Lung (tissue), 12 donors: Measurements from ENCODE around the gene DBF4. TPM values are rescaled to one million over a fixed set of nuclear protein-coding genes. Genes with fewer than 3 reads are reported as not detected.
A peak's percentile ranks its signal among the peaks of the same experiment; 100 is the strongest.

ENCODE experiments used
- ATAC-seq: fragments of 200-7000 bp; cut with Tn5 transposase; one replicate; pipeline ENCODE4 v1.9.1; 2020; ENCODE audit warnings: moderate number of reproducible peaks; ENCODE audit not compliant: insufficient read depth, low FRiP score
- DNase-seq, 3 donors: peaks; one replicate each; pipeline ENCODE4 v3.0.0-alpha.2; 2013 to 2017
- H3K27ac ChIP-seq, 2 donors: one replicate each; pipeline ENCODE4 v1.5.1; 2013; ENCODE audit warnings: mild to moderate bottlenecking in 2 of 2, moderate library complexity in 2 of 2, control low read depth in 1 of 2, inconsistent platforms in 1 of 2, low read depth in 1 of 2, low read length in 1 of 2
- H3K27me3 ChIP-seq, 3 donors: one replicate each; pipeline ENCODE4 v1.5.1; 2013; ENCODE audit warnings: low read length in 2 of 3; ENCODE audit not compliant: control insufficient read depth in 3 of 3, insufficient read depth in 3 of 3
- H3K36me3 ChIP-seq, 4 donors: one replicate each; pipeline ENCODE4 v1.5.1; 2013; ENCODE audit warnings: low read length in 4 of 4, mild to moderate bottlenecking in 1 of 4, moderate library complexity in 1 of 4; ENCODE audit not compliant: control insufficient read depth in 4 of 4, insufficient read depth in 4 of 4
- H3K4me1 ChIP-seq, 5 donors: one replicate each; pipeline ENCODE4 v1.5.1; 2013; ENCODE audit warnings: low read length in 5 of 5, mild to moderate bottlenecking in 2 of 5, moderate library complexity in 1 of 5; ENCODE audit not compliant: control insufficient read depth in 5 of 5, insufficient read depth in 5 of 5
- H3K4me3 ChIP-seq: one replicate; pipeline ENCODE4 v1.5.1; 2013; ENCODE audit warnings: mild to moderate bottlenecking, control low read depth, moderate library complexity
- H3K9ac ChIP-seq, 2 donors: one replicate each; pipeline ENCODE4 v1.5.1; 2013; ENCODE audit warnings: low read length in 2 of 2, control low read depth in 1 of 2; ENCODE audit not compliant: insufficient read depth in 1 of 2
- H3K9me3 ChIP-seq, 4 donors: one replicate each; pipeline ENCODE4 v1.5.1; 2013; ENCODE audit warnings: low read length in 3 of 4, mild to moderate bottlenecking in 1 of 4, moderate library complexity in 1 of 4; ENCODE audit not compliant: control insufficient read depth in 4 of 4, insufficient read depth in 3 of 4
- WGBS, 2 donors: extraction: QIAGEN DNeasy Blood & Tissue Kit; methylation state at CpG; one replicate each; pipeline ENCODE4 v1.1.7; 2013; 5-methylcytosine and 5-hydroxymethylcytosine counted together
- polyA plus RNA-seq, 2 donors: library from polyadenylated mRNA; stranded (reverse); fragments of 200-250 nt; gene quantifications; one replicate each; pipeline ENCODE4 v1.2.1, GENCODE V29; 2013
- total RNA-seq, 2 donors: library from RNA; depleted of rRNA in 1 of 2; stranded (reverse); fragments of >200 nt in 1 of 2; gene quantifications; one replicate each; pipeline ENCODE4 v1.2.1, GENCODE V29; 2014 to 2021
- TF ChIP-seq, protein P1 (sequence below): IDR thresholded peaks from 2 replicates; pipeline ENCODE4 v1.5.1; 2012; ENCODE audit warnings: mild to moderate bottlenecking; ENCODE audit errors: control extremely low read depth, extremely low read depth
- donor health status: control.
- donor health status: control.
- donor health status: Bipolar disorder and iron deficiency.
- donor health status: healthy.
- donor health status: DM: yes; HTN: yes; CAD: no.

The DBF4 gene
- total and polyA plus RNA-seq, 4 donors, result 4.0 to 12.7 (median 8.1) TPM

DNA sequence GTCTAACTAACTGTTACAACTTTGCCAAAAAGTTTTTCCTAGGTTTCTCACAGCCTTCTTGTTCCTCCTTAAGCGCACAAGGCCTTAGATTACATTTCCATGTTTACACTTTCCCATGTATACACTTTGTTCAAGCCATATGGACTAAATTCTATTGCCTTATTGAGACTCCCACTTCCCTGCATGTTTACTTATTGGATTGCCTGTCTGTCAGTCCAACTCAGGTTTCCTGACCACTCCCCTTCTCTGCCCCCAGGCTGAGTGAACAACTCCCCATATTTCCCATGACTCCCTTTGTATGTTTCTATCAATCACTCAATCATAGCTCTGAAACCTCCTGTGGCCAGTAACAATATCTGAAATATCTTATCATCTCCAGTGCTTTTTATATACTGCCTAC, 43.2 kb upstream of the DBF4 start:
- peak in 2 of 3 donors; percentile 32 to 38 for DNase-seq
- Histone ChIP-seq H3K36me3 (peaks cover 0 to 3% (median 0%) of the 10 kb centered on the region in 4 donors), H3K27ac (no peak overlapping the region), H3K9ac (no peak overlapping the region), H3K4me3 (no peak overlapping the region), H3K4me1 (peaks cover 0 to 18% (median 0%) of the 10 kb centered on the region in 5 donors), H3K27me3 (no peaks in the 10 kb centered on the region), H3K9me3 (peaks cover 0 to 4% (median 0%) of the 10 kb centered on the region in 4 donors)
- no peak for ATAC-seq
- TF ChIP-seq, protein P1, sequence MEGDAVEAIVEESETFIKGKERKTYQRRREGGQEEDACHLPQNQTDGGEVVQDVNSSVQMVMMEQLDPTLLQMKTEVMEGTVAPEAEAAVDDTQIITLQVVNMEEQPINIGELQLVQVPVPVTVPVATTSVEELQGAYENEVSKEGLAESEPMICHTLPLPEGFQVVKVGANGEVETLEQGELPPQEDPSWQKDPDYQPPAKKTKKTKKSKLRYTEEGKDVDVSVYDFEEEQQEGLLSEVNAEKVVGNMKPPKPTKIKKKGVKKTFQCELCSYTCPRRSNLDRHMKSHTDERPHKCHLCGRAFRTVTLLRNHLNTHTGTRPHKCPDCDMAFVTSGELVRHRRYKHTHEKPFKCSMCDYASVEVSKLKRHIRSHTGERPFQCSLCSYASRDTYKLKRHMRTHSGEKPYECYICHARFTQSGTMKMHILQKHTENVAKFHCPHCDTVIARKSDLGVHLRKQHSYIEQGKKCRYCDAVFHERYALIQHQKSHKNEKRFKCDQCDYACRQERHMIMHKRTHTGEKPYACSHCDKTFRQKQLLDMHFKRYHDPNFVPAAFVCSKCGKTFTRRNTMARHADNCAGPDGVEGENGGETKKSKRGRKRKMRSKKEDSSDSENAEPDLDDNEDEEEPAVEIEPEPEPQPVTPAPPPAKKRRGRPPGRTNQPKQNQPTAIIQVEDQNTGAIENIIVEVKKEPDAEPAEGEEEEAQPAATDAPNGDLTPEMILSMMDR, result no peak
- 81 to 88% methylated on average over 1 of the region's 1 CpG for WGBS, 2 donors

DNA sequence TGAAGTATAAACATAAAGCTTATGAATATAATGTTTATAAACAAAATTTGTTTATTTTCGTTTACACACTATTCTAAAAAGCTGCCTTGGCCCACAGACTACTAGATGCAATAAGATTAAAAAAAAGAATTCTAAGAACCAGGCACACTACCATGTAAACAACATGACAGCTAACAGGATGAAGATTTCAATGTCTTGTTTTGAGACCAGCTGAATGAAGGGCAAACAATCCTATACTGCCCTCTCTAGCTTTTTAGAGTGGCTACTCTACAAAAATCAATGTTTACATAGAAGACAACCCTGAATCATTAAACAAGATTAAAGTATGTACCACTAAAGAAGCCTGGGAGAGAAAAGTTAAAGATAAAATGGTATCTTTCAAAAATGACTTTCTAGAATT, 38.7 kb upstream of the DBF4 start:
- TF ChIP-seq, protein P1, result no peak
- Histone ChIP-seq H3K27ac (no peak overlapping the region), H3K36me3 (peaks cover 0 to 6% (median 3%) of the 10 kb centered on the region in 4 donors), H3K9ac (no peak overlapping the region), H3K4me3 (no peak overlapping the region), H3K4me1 (peaks cover 0 to 10% (median 0%) of the 10 kb centered on the region in 5 donors), H3K27me3 (no peaks in the 10 kb centered on the region), H3K9me3 (no peaks in the 10 kb centered on the region)
- 37 to 80% methylated on average over 1 of the region's 1 CpG for WGBS, 2 donors
- DNase-seq (peak in 2 of 3 donors; percentile 76 to 80), ATAC-seq (no peak)

DNA sequence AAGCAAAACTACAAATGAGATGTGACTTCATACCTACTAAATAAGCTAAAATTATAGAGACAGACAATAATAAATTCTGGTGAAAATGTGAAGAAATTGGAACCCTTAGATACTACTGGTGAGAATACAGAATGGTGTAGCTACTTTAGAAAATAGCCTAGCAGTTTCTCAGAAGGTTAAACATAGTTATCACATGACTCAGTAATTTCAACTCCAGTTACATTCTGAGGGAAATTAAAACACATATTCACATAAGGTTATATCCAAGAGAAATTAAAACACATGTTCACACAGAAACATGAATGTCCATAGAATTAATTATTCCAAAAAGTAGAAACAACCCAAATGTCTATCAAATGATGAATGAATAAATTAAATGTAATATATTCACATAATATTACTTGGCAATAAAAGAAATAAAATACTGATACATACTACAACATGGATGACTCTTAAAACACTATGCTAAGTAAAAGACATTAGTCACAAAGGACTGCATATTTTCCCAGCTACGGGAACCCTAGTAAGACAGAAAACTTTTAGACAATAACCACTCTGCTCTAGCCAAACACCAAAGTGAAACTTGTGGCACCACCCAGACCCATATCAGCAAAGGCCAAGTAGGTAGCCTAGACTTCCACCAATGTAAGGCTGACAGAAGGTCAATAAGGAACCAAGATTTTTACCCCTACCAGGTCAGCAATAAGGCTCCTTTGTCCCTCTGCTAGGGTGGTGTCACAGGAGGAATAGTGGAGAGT, 25.3 kb upstream of the DBF4 start:
- Histone ChIP-seq H3K4me1 (no peaks in the 10 kb centered on the region), H3K9me3 (no peaks in the 10 kb centered on the region), H3K9ac (no peak overlapping the region), H3K4me3 (no peak overlapping the region), H3K36me3 (peaks cover 3 to 14% (median 7%) of the 10 kb centered on the region in 4 donors), H3K27me3 (no peaks in the 10 kb centered on the region), H3K27ac (no peak overlapping the region)
- DNase-seq (no peak), ATAC-seq (no peak)
- TF ChIP-seq, protein P1, result no peak
- 83 to 96% methylated on average over 1 of the region's 1 CpG for WGBS, 2 donors
